Endothelial cell of umbilical vein (primary cell): ENCODE measurements around the gene C11orf65. TPM values are rescaled to one million over a fixed set of nuclear protein-coding genes. Genes with fewer than 3 reads are reported as not detected.

ENCODE experiments used
- BruUV-seq: library from RNA; stranded (reverse); fragments of 400-500 nt; replicated peaks from 2 replicates; lab custom pipeline; 2021; lab: Mats Ljungman, UMichigan
- CTCF ChIA-PET: fragments of 300-600, 350-600 bp; sonication (Branson Sonifier 250); formaldehyde crosslinking; loops from one replicate; lab custom pipeline; 2021; ENCODE audit warnings: antibody characterized with exemption, inconsistent platforms; lab: Charles Lee
- POLR2A ChIA-PET: fragments of 300-600, 350-600 bp; sonication (Branson Sonifier 250); formaldehyde crosslinking; loops from one replicate; lab custom pipeline; 2021; ENCODE audit warnings: antibody characterized with exemption, inconsistent platforms; lab: Charles Lee
- DNase-seq: peaks from one replicate; pipeline ENCODE4 v3.0.0-alpha.2; 2011; ENCODE audit warnings: low read depth, low spot score
- FAIRE-seq: peaks from 2 replicates; lab custom pipeline; 2011; peaks lifted over from hg19 to GRCh38; lab: Jason Lieb, UNC
- H2AFZ ChIP-seq: 2 replicates; pipeline ENCODE4 v1.6.0; 2012; ENCODE audit warnings: low read depth, low read length, control low read depth, inconsistent platforms
- H3K27ac ChIP-seq: 2 replicates; pipeline ENCODE4 v1.5.1; 2011; ENCODE audit warnings: low read depth, mild to moderate bottlenecking, control low read depth, low read length, moderate library complexity; ENCODE audit not compliant: insufficient read depth
- H3K27me3 ChIP-seq, 2 experiments: 2 replicates each; pipeline versions ENCODE4 v1.6.0 to v1.6.1; 2011; ENCODE audit warnings: low read length in 2 of 2, mixed read lengths in 1 of 2; ENCODE audit not compliant: control insufficient read depth in 2 of 2, insufficient read depth in 2 of 2
- H3K36me3 ChIP-seq, 2 experiments: 2 replicates in 1 of 2; 3 replicates in 1 of 2; pipeline ENCODE4 v1.5.1; 2011; ENCODE audit warnings: low read length in 2 of 2, mild to moderate bottlenecking in 1 of 2, moderate library complexity in 1 of 2; ENCODE audit not compliant: control insufficient read depth in 2 of 2, insufficient read depth in 2 of 2; ENCODE audit errors: extremely low read depth in 1 of 2
- H3K4me1 ChIP-seq: 3 replicates; pipeline ENCODE4 v1.5.1; 2011; ENCODE audit warnings: mild to moderate bottlenecking, low read length; ENCODE audit not compliant: control insufficient read depth, insufficient read depth; ENCODE audit errors: extremely low read depth
- H3K4me2 ChIP-seq: 2 replicates; pipeline ENCODE4 v1.6.1; 2011; ENCODE audit warnings: low read length, control low read depth, mixed read lengths; ENCODE audit not compliant: insufficient read depth
- H3K4me3 ChIP-seq, 3 experiments: fragments of 200-600 bp in 1 of 3; sonication (generic), shearing (Covaris generic) in 1 of 3; replicated peaks in 1 of 3; 2 replicates each; pipeline ENCODE4 v1.5.1; 2011 to 2016; ENCODE audit warnings: control low read depth in 3 of 3, low read length in 3 of 3, mild to moderate bottlenecking in 2 of 3, inconsistent platforms in 1 of 3, low read depth in 1 of 3, moderate library complexity in 1 of 3; ENCODE audit not compliant: insufficient read depth in 1 of 3
- H3K79me2 ChIP-seq: 2 replicates; pipeline ENCODE4 v1.6.0; 2012; ENCODE audit warnings: low read length, inconsistent platforms; ENCODE audit not compliant: control insufficient read depth, insufficient read depth
- H3K9ac ChIP-seq: replicated peaks from 2 replicates; pipeline ENCODE3; 2011; ENCODE audit warnings: low read length, control low read depth; ENCODE audit not compliant: insufficient read depth; ENCODE audit errors: extremely low read depth
- H3K9me1 ChIP-seq: replicated peaks from 3 replicates; pipeline ENCODE4 v1.6.0; 2011; ENCODE audit warnings: mild to moderate bottlenecking, low read length; ENCODE audit not compliant: control insufficient read depth, insufficient read depth; ENCODE audit errors: extremely low read depth
- H3K9me3 ChIP-seq: replicated peaks from 2 replicates; pipeline ENCODE4 v1.5.1; 2012; ENCODE audit warnings: low read length, inconsistent platforms; ENCODE audit not compliant: control insufficient read depth, insufficient read depth
- H4K20me1 ChIP-seq: replicated peaks from 2 replicates; pipeline ENCODE3; 2011; ENCODE audit warnings: mild to moderate bottlenecking, low read length; ENCODE audit not compliant: control insufficient read depth, insufficient read depth; ENCODE audit errors: extremely low read depth
- CTCF ChIP-seq, 2 donors: IDR thresholded peaks; 1 replicate in 1 of 2; 2 replicates in 1 of 2; pipeline ENCODE4 v1.5.1; 2011; ENCODE audit warnings: low read length in 2 of 2, mild to moderate bottlenecking in 2 of 2, moderate library complexity in 2 of 2, control low read depth in 1 of 2, inconsistent platforms in 1 of 2, low read depth in 1 of 2; ENCODE audit not compliant: insufficient read depth in 1 of 2; ENCODE audit errors: extremely low read depth in 1 of 2
- EZH2 ChIP-seq: IDR thresholded peaks from 2 replicates; pipeline ENCODE4 v1.6.1; 2012; ENCODE audit warnings: borderline replicate concordance, low read depth, mild to moderate bottlenecking, moderate library complexity, low read length, inconsistent platforms; ENCODE audit not compliant: severe bottlenecking
- FOS ChIP-seq: IDR thresholded peaks from 2 replicates; pipeline ENCODE4 v1.6.1; 2011; ENCODE audit warnings: mild to moderate bottlenecking, low read length, moderate library complexity, borderline replicate concordance; ENCODE audit not compliant: insufficient read depth
- GATA2 ChIP-seq: IDR thresholded peaks from 2 replicates; pipeline ENCODE4 v1.7.0; 2011; ENCODE audit warnings: low read depth, mild to moderate bottlenecking, moderate library complexity, mixed read lengths, low read length; ENCODE audit not compliant: insufficient read length, insufficient read depth
- JUN ChIP-seq: IDR thresholded peaks from 2 replicates; pipeline ENCODE4 v1.6.1; 2011; ENCODE audit warnings: borderline replicate concordance, low read depth; ENCODE audit not compliant: insufficient read length, insufficient read depth
- MAX ChIP-seq: IDR thresholded peaks from 2 replicates; pipeline ENCODE4 v1.6.1; 2011; ENCODE audit not compliant: insufficient read depth, insufficient read length
- MYC ChIP-seq: IDR thresholded peaks from one replicate; pipeline ENCODE4 v1.6.1; 2011; ENCODE audit warnings: mild to moderate bottlenecking, low read depth, low read length
- POLR2A ChIP-seq: IDR thresholded peaks from 2 replicates; pipeline ENCODE4 v1.6.1; 2012; ENCODE audit warnings: low read depth, mild to moderate bottlenecking, control low read depth, low read length
- POLR2AphosphoS5 ChIP-seq: IDR thresholded peaks from 2 replicates; pipeline ENCODE4 v1.6.1; 2012; ENCODE audit warnings: low read depth, mild to moderate bottlenecking, control low read depth, low read length, moderate library complexity; ENCODE audit not compliant: insufficient read depth
- dilution Hi-C: fragments of 300-500 bp; cut with MboI; formaldehyde crosslinking; loops from one replicate; pipeline ENCODE4 v1.15.0; 2019; ENCODE audit warnings: low sequenced_read_pairs; ENCODE audit not compliant: extremely low pct_ligation_motif_present
- intact Hi-C: fragments of 100-400 bp; cut with micrococcal nuclease; formaldehyde crosslinking; loops from one replicate; pipeline ENCODE4 v1.10.0; 2022
- polyA plus RNA-seq, 4 experiments: library from polyadenylated mRNA; depleted of rRNA in 3 of 4; stranded (reverse) in 3 of 4; unstranded in 1 of 4; fragments of >200 nt; gene quantifications; 2 replicates each; pipeline versions ENCODE4 v1.2.1 to v1.2.3, GENCODE V29; 2011 to 2012; ENCODE audit warnings: missing spikeins in 1 of 4
- total RNA-seq: library from RNA; stranded (reverse); gene quantifications from 2 replicates; pipeline ENCODE4 v1.2.3, GENCODE V29; 2021

C11orf65 gene
- total and polyA plus RNA-seq, 2 donors (not counting 3 experiments of a cell fraction or from before 2014, with no cell fraction given): not detected

- H2AFZ ChIP-seq: no peak overlapping the region
- no peaks in the 10 kb centered on the region for H3K79me2 ChIP-seq
- BruUV-seq: no TSS peak
- TF ChIP-seq JUN (no peak), EZH2 (no peak), POLR2AphosphoS5 (no peak), FOS (no peak), MYC (no peak), CTCF (IDR thresholded peaks at IDR 0.05; ENCODE audit: extremely low read depth in 1 of 2, insufficient read depth in 1 of 2, low read depth in 1 of 2, low read length in 2 of 2) (no peak), GATA2 (no peak), MAX (no peak), POLR2A (no peak)
- H3K4me2 ChIP-seq: no peak overlapping the region
- no peak overlapping the region for H3K9ac ChIP-seq
- DNase-seq (no peak), FAIRE-seq (no peak)
- H3K9me1 ChIP-seq: no peaks in the 10 kb centered on the region
- no peaks in the 10 kb centered on the region for H4K20me1 ChIP-seq
- ChIA-PET CTCF (no interaction called here), POLR2A (interaction anchor here (0.6 kb wide), 1 partner anchor 34 kb away, joined by 3 read pairs; no protein-coding TSS in a partner anchor)
- intact Hi-C loops (no loop called here), dilution Hi-C loops (no loop called here)
- H3K4me1 ChIP-seq: no peaks in the 10 kb centered on the region
- H3K27me3 ChIP-seq: no peaks in the 10 kb centered on the region
- H3K4me3 ChIP-seq: no peak overlapping the region
- no peaks in the 10 kb centered on the region for H3K36me3 ChIP-seq
- no peak overlapping the region for H3K27ac ChIP-seq
- no peaks in the 10 kb centered on the region for H3K9me3 ChIP-seq
Measured at GRCh38 chr11:108370315-108370714, 97.0 kb downstream of the C11orf65 start.
